GM12878 (cell line): ENCODE data around the gene SPIRE2. TPM values are rescaled to one million over a fixed set of nuclear protein-coding genes. Genes with fewer than 3 reads are reported as not detected.
A peak's percentile ranks its signal among the peaks of the same experiment; 100 is the strongest.

Experiments
- ATAC-seq: fragments of 200-7000 bp; cut with Tn5 transposase; 3 replicates; pipeline ENCODE4 v1.9.1; 2020; ENCODE audit warnings: mild to moderate bottlenecking, moderate library complexity
- BruUV-seq: library from RNA; stranded (reverse); fragments of 400-500 nt; replicated peaks from 2 replicates; lab custom pipeline; 2021; lab: Mats Ljungman, UMichigan
- CTCF ChIA-PET: fragments of 300-600 bp; sonication (Branson Sonifier 250); formaldehyde crosslinking; extraction: SDS; loops from one replicate; lab custom pipeline; 2021; ENCODE audit warnings: inconsistent platforms; lab: Yijun Ruan, JAX
- POLR2A ChIA-PET: fragments of 350-600 bp; formaldehyde crosslinking; extraction: SDS; loops from one replicate; lab custom pipeline; 2021; ENCODE audit warnings: inconsistent platforms; lab: Charles Lee
- RAD21 ChIA-PET: fragments of 300-600 bp; sonication (Branson Sonifier 250); formaldehyde crosslinking; loops from one replicate; lab custom pipeline; 2023; ENCODE audit warnings: antibody characterized with exemption; ENCODE audit not compliant: unreplicated experiment; lab: Charles Lee
- SMC1A ChIA-PET: fragments of 300-600 bp; sonication (Branson Sonifier 250); formaldehyde crosslinking; loops from one replicate; lab custom pipeline; 2023; ENCODE audit not compliant: unreplicated experiment, uncharacterized antibody; lab: Charles Lee
- DNase-seq: peaks from one replicate; pipeline ENCODE4 v3.0.0-alpha.2; 2011; ENCODE audit warnings: low read depth, low spot score
- FAIRE-seq: peaks from 3 replicates; lab custom pipeline; 2011; peaks lifted over from hg19 to GRCh38; lab: Jason Lieb, UNC
- H2AFZ ChIP-seq: 2 replicates; pipeline ENCODE4 v1.6.0; 2011; ENCODE audit warnings: low read depth, low read length, control low read depth; ENCODE audit not compliant: control insufficient read depth
- H3K27ac ChIP-seq: 2 replicates; pipeline ENCODE4 v1.5.1; 2011; ENCODE audit warnings: control low read depth; ENCODE audit not compliant: control insufficient read depth, insufficient read depth
- H3K27me3 ChIP-seq, 2 experiments: replicated peaks in 1 of 2; 2 replicates each; pipeline versions ENCODE4 v1.6.0 to v1.6.1; 2011; ENCODE audit warnings: low read length in 1 of 2; ENCODE audit not compliant: control insufficient read depth in 2 of 2, insufficient read depth in 2 of 2
- H3K36me3 ChIP-seq, 2 experiments: 2 replicates each; pipeline ENCODE4 v1.5.1; 2011; ENCODE audit warnings: low read length in 1 of 2; ENCODE audit not compliant: control insufficient read depth in 2 of 2, insufficient read depth in 2 of 2
- H3K4me1 ChIP-seq: 2 replicates; pipeline ENCODE4 v1.6.1; 2011; ENCODE audit warnings: mild to moderate bottlenecking, low read length, moderate library complexity, mixed read lengths; ENCODE audit not compliant: control insufficient read depth, insufficient read depth
- H3K4me2 ChIP-seq: 2 replicates; pipeline ENCODE4 v1.6.0; 2011; ENCODE audit warnings: control low read depth; ENCODE audit not compliant: control insufficient read depth, insufficient read depth
- H3K4me3 ChIP-seq: fragments of 200-600 bp; sonication (generic); 2 replicates; pipeline ENCODE4 v1.5.1; 2016
- H3K79me2 ChIP-seq: 2 replicates; pipeline ENCODE4 v1.6.0; 2011; ENCODE audit warnings: low read length; ENCODE audit not compliant: control insufficient read depth, insufficient read depth
- H3K9ac ChIP-seq: 2 replicates; pipeline ENCODE4 v1.8.0; 2011; ENCODE audit warnings: low read length, control low read depth, mixed read lengths; ENCODE audit not compliant: control insufficient read depth, insufficient read depth
- H3K9me3 ChIP-seq: replicated peaks from 3 replicates; pipeline ENCODE4 v1.5.1; 2011; ENCODE audit warnings: mild to moderate bottlenecking, low read length; ENCODE audit not compliant: control insufficient read depth, insufficient read depth
- H4K20me1 ChIP-seq: 2 replicates; pipeline ENCODE4 v1.6.0; 2011; ENCODE audit not compliant: control insufficient read depth, insufficient read depth
- ATF3 ChIP-seq: IDR thresholded peaks from 2 replicates; pipeline ENCODE4 v1.6.1; 2011; ENCODE audit warnings: low read depth, mild to moderate bottlenecking, low read length, moderate library complexity, borderline replicate concordance; ENCODE audit errors: extremely low read depth
- CBX5 ChIP-seq: sonication (generic); IDR thresholded peaks from 2 replicates; pipeline ENCODE4 v1.6.1; 2016; ENCODE audit warnings: low read depth, moderate library complexity, mild to moderate bottlenecking, inconsistent platforms
- MEF2A ChIP-seq: IDR thresholded peaks from 2 replicates; pipeline ENCODE4 v1.6.1; 2011; ENCODE audit warnings: low read depth, mild to moderate bottlenecking, low read length, moderate library complexity; ENCODE audit not compliant: insufficient read depth
- USF1 ChIP-seq: IDR thresholded peaks from 2 replicates; pipeline ENCODE4 v1.6.1; 2011; ENCODE audit warnings: borderline replicate concordance, low read depth, mild to moderate bottlenecking, moderate library complexity, mixed read lengths, low read length; ENCODE audit not compliant: insufficient read depth; ENCODE audit errors: extremely low read length
- YBX1 ChIP-seq: fragments of 450-650 bp; IDR thresholded peaks from 2 replicates; pipeline ENCODE4 v1.6.1; 2016; ENCODE audit warnings: antibody characterized with exemption
- ZBTB4 ChIP-seq: fragments of 450-650 bp; formaldehyde crosslinking; IDR thresholded peaks from 2 replicates; pipeline ENCODE4 v1.4.0; 2022; ENCODE audit warnings: mild to moderate bottlenecking, moderate library complexity
- ZNF207 ChIP-seq: fragments of 450-650 bp; IDR thresholded peaks from 2 replicates; pipeline ENCODE4 v1.6.1; 2014; ENCODE audit warnings: antibody characterized with exemption, mild to moderate bottlenecking, borderline replicate concordance
- WGBS: methylation state at CpG from one replicate; pipeline ENCODE4 v1.1.6; 2016; ENCODE audit warnings: low lambda C conversion rate; ENCODE audit not compliant: insufficient replicate concordance, insufficient coverage; ENCODE audit errors: missing lambda C conversion rate; 5-methylcytosine and 5-hydroxymethylcytosine counted together
- in situ Hi-C: fragments of 300-500 bp; cut with MboI; formaldehyde crosslinking; loops from 9 replicates; pipeline ENCODE4 v1.14.3; 2018; ENCODE audit warnings: mixed read lengths
- intact Hi-C: fragments of 100-400 bp; cut with micrococcal nuclease; formaldehyde crosslinking; loops from one replicate; pipeline ENCODE4 v1.14.2; 2022; ENCODE audit not compliant: unreplicated experiment
- polyA plus RNA-seq, 11 experiments: library from polyadenylated mRNA; depleted of rRNA in 4 of 11; unstranded in 6 of 11; stranded (reverse) in 5 of 11; fragments of >200 nt; fragmentation: Nextera tagmentation in 4 of 11; fragmentation: Illumina TruSeq in 1 of 11; extraction: Ambion mirVana in 4 of 11; extraction: Trizol in 1 of 11; gene quantifications; 1 replicate in 1 of 11; 2 replicates in 10 of 11; pipeline versions ENCODE4 v1.2.1 to v1.2.3, GENCODE V29; 2011 to 2016; ENCODE audit warnings: inconsistent platforms in 2 of 11, missing spikeins in 2 of 11, low read depth in 1 of 11
- total RNA-seq, 4 experiments: library from RNA; depleted of rRNA in 3 of 4; stranded (reverse); fragments of >200 nt in 3 of 4; fragmentation: Illumina TruSeq in 1 of 4; extraction: Trizol in 1 of 4; gene quantifications; 2 replicates each; pipeline versions ENCODE4 v1.2.1 to v1.2.3, GENCODE V29; 2013 to 2021

SPIRE2 gene
- total and polyA plus RNA-seq, 10 of the 15 experiments (the other 5 are each of a cell fraction or from before 2014, with no cell fraction given) = 0.03 to 0.64 (median 0.27) TPM; not detected in 1

- TF ChIP-seq ZBTB4 (CRISPR knock-in tag) (no peak), ATF3 (no peak), YBX1 (no peak), ZNF207 (no peak)
These were observed 36.2 kb downstream of the SPIRE2 start (continued) for GRCh38 chr16:89864527-89864820.

- Histone ChIP-seq H3K4me2 (no peak overlapping the region), H3K27me3 (no peaks in the 10 kb centered on the region), H2AFZ (no peak overlapping the region), H3K79me2 (peaks cover 5% of the 10 kb centered on the region), H3K27ac (no peak overlapping the region), H3K36me3 (no peaks in the 10 kb centered on the region), H4K20me1 (no peaks in the 10 kb centered on the region), H3K9me3 (peaks cover 1% of the 10 kb centered on the region; the same call in 2 of the 3 replicates), H3K4me1 (peaks cover 24% of the 10 kb centered on the region), H3K9ac (no peak overlapping the region), H3K4me3 (no peak overlapping the region)
- ChIA-PET POLR2A (no interaction called here), CTCF (interaction anchor here (1.7 kb wide), 1 partner anchor 168 kb away, joined by 3 read pairs; no protein-coding TSS in a partner anchor), RAD21 (no interaction called here), SMC1A (no interaction called here)
- ATAC-seq (no peak), DNase-seq (no peak), FAIRE-seq (no peak)
- TF ChIP-seq MEF2A (no peak), USF1 (no peak), CBX5 (0 out of 2 replicates have a peak, but pooled peaks have one; percentile 40)
- BruUV-seq = no TSS peak
- in situ Hi-C loops (no loop called here), intact Hi-C loops (no loop called here)
- WGBS = 72% methylated on average over 5 of the region's 5 CpGs
These were observed 39.6 kb downstream of the SPIRE2 start for GRCh38 chr16:89867918-89868317.
